GM11168 (cell line): ENCODE results near the gene SORBS2.

Experiments
- in situ Hi-C: fragments of 300-500 bp; cut with MboI; formaldehyde crosslinking; loops from one replicate; pipeline ENCODE4 v1.12.0; 2022; ENCODE audit warnings: low sequenced_read_pairs; ENCODE audit not compliant: unreplicated experiment

Gene SORBS2

DNA sequence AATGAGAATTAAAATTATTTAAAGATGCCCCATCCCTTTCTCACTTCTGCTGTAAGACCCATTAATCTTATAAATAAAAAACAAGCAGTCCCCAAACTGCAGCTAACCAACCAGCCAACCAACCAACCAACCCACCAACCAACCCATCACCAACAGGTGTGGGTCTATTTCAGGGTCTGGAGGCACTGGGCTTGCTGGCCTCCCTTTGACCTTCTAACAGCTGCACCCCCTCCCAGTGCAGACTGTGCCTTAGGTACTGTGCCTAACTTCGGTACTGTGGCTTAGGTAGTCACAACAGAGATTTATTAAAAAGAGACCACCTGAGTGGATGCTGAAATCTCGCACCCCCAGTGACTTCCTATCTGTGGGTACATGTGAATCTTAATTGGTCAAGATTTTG, 128.1 kb downstream of the SORBS2 start:
- in situ Hi-C loops, result no loop called here

DNA sequence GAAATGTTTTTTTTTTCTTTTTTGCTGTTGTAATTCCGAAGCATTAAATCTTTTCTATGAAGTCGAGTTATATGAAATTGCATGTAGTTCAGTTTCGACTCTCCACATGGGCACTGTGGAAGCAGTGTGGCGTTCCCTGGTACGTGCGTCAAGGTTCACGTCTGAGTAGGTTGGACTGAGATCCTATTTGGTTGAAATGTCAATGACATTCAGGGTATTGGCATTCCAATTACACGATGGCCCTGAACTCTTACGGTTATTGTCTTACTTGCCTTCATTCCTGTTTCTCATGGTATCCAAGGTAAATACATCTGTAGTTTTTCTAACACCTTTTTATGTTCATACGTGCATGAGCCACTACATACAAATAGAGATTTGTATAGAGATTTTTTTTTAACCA, 128.8 kb downstream of the SORBS2 start:
- in situ Hi-C loops, result no loop called here

DNA sequence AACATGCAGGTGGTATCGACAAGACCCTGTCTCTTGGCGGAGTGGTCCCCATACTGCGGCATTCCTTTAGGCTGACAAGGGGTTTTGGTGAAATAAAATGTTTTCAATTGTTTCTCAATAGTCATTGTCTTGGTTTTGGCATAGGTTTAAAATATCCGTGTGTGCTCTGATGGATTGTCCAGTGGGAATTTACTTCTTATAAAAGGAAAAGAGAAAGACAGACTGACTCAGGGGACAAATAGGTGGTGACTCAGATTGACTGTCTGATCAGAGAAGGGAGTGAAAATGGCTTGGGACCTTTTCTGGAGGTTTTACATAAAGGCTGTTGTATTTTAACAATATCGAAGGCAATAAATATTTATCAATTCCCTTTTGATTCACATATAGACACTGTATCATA, 129.8 kb downstream of the SORBS2 start:
- in situ Hi-C loops, result no loop called here

DNA sequence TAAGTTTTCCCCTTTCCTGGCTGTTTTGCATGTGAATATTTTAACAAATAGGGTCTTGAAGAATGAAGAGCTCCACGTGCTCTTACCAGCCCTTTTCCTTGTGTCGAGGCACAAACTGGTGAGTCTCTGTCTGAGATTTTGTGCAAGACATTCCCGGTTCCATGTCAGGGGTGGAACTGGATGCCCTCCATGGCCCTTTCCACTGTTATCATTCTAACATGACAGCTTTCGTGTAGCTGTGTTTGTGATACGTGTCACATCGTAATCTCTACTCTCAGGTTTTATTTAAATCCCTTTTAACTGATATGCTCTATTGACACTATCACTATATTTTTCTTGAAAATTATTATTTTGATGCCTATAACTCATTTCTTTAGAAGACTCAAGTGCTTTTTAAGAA, 130.4 kb downstream of the SORBS2 start:
- in situ Hi-C loops, result no loop called here

DNA sequence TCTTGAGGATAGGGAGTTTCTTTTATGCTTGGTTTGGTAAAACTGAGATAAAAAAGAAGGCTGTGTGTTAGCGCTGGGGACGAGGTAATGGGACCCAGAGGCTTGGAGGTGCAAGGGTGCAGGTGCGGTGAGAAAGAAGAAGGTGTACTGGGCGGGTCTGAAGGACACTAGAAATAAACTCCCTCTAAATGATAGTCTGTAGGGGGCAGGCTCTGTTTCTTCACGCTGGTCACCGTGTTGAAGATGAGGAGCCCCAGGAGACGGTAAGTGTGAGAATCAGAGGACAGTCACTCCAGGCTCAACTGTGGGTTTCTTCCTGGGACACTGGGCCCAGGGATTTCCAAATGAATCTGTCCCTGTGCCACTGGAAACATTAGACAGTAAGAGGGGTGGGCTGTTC, 131.4 kb downstream of the SORBS2 start:
- in situ Hi-C loops, result no loop called here

DNA sequence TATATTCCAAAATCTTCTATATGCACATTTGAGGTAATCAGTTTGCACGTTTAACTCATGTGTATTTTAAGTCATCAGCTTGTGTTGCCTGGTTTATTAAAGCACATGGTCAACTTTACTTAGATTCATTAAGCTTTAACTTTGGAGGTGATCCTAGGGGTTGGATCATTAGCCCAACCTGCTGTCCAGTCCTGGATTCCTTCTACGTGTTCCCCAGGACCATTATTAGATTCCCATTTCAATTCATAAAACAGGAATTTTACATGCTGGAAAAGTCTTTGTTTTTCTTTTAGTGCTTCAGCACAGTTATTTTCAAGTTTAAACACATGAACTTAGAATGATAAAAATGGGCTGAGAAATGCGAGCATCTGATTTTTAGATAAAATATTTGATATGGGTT, 132.5 kb downstream of the SORBS2 start:
- in situ Hi-C loops, result no loop called here

DNA sequence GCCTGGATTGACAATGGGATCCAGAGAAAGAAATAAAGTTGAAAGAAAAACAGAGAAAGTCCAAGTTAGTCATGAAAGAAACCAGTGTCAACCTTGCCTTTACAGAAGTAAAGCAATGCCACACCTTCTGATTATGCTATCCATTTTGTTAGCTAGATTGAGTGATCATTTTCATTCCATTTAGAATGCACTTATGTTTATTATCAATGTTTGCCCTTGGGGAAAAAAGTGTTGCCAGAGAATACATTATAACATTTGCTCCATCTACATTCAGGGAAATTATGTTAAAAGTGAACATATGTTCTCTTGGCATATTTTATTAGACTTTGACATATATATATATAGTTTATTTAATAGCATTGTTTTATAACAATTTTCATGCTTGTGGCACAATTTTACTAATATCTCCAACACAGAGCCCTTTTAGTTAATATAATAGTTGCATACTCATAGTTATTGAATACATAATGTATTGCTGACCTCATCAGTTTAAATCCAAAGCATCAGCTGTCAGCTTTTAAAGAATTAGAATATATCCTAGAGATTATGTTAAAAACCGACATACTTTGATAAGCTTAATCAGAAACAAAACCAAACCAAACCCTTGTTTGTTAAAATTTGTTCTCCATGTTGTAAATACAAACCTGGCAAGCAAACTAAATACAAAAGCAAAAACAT, 134.2 kb downstream of the SORBS2 start:
- in situ Hi-C loops, result no loop called here

DNA sequence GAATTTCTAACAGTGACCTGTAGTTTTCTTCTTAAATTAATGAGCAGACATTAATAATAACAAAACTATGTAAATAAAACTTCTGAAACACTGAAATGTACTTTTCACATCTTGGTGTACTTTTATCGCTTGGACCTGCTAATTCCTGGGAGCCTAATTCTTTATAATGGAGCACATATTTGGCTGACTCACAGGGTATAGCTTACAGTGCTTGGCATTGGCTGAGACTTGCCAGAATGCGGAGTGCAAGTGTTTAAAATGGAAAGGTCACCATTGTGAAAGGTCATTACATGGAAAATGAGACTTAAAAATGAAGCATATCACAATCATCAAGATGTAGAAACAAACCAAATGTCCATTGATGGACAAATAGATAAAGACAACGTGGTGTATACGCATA, 139.4 kb downstream of the SORBS2 start:
- in situ Hi-C loops, result no loop called here

DNA sequence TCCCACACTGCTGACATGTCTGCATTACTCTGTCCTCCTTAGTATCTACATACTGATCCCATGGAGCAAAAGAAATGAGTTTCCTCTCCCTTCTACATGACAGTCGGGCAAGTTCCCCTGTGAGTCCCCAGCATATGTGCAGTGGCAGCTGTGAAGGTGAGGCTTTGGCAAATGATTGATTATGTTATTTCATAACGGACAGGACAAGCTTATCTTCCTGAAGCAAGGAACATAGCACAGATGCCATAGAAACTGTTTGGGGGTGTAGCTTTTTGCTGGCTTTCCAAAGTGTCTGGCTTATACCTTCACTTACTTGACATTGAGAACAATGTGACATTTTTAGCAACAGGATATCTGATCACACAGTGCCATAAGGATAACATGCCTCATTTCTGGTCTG, 139.8 kb downstream of the SORBS2 start:
- in situ Hi-C loops, result no loop called here

DNA sequence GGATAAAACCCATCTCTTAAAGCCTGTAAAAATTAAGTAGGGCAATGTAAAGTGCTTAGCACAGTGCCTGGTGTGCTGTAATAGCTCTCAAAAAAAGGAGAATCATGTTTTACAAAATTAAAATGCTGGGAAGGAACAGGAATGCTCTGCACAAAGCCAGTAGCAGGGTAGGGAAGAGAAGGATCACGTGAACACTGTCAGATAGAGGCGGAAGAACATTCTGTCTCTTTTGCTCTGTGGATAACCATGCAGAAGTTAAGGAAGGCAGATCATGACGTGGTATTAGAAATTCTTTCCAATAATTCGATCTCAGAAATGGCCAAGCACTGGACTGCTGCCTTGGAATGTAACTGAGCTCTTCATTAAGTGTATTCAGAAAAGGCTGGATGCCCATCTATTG, 140.5 kb downstream of the SORBS2 start:
- in situ Hi-C loops, result no loop called here

DNA sequence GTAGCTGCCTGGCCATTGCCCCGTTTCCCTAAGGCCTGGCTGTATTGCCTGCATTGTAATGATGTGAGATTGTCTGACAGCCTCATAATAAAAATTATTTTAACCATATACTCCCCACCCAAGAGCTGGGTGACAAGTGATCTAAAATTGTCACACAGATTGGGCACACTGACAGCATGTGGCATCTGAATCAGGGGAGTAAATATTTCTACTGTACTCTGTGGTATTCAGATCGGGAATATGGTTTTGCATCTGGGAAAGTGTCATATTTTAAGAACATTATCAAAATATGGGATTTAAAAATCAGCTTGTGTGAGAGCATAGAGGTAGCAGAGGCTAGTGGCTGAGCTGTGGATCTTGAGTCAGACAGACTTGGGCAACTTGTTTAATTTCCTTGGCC, 140.9 kb downstream of the SORBS2 start:
- in situ Hi-C loops, result no loop called here

DNA sequence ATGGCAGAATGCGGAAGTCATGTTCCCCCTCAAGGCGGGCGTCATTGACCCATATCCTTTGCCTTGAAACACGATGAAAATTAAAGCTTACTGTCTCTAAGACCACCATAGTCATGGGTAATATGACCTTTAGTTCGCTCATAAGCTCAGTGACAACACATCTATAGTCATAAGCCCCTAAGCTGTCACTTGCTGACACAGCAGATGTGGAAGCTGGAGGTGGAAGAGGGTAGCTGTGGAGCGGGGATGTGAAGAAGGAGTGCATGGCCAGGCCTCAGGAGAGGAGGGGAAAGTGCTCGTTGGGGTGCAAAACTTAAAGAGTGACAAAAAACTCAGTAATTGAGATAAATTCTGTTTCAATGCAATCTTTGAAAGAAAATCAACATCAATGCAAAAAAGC, 142.7 kb downstream of the SORBS2 start:
- in situ Hi-C loops, result no loop called here

DNA sequence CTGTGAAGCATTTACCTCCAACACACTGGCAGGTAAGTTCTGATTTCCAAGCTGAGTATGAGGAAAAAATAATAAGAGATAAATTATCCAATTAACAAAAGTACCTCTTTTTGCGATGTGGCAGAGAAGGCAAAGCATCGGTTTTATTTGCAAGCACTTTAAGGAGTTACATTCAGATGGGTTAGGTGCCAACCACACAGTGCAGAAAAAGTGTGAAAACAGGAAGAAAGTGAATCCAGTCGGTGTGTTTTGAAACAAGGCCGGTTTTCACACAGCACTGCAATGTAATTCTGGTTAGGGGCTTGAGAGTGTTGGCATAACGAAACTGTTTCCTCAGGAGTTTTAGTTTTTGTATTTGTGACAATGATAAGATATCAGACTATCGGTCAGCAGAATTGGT, 145.8 kb downstream of the SORBS2 start:
- in situ Hi-C loops, result no loop called here

DNA sequence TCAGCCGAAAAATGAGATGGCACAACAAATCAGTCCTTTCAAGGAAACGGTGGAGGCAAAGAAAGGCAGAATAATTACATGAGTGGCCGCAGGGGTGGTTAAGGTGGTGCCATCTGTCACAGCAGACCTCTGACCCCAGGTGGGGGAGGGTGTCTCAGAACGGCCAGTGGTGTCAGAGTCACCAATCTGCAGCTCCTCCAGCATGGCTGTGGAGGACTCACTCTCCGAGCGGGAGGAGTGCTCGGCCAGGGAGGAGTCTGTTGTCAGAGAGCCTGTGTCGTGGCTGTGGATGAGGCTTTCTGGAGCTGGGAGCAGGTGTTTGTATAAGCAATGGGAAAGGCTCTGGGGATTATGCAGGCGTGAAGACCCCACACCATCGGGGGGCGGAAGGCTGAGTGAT, 146.3 kb downstream of the SORBS2 start:
- in situ Hi-C loops, result no loop called here

DNA sequence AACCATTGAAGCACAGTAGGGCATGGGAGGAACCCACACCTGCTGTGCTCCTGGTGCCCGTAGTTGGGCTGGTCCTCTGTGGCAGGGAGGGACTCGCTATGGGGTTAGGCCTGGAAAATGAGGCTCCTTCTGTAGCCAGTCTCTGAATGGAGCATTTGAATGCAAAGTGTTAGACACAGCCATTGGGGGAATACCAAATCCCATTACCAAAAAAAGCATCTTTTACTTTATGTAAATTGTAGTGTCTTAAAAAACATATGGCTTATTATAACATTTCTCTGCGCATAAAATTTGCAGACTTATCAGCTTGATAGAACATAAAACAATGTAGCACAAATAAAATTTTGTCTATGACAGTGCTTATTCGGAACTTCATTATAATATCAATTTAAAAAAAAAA, 147.5 kb downstream of the SORBS2 start:
- in situ Hi-C loops, result no loop called here

DNA sequence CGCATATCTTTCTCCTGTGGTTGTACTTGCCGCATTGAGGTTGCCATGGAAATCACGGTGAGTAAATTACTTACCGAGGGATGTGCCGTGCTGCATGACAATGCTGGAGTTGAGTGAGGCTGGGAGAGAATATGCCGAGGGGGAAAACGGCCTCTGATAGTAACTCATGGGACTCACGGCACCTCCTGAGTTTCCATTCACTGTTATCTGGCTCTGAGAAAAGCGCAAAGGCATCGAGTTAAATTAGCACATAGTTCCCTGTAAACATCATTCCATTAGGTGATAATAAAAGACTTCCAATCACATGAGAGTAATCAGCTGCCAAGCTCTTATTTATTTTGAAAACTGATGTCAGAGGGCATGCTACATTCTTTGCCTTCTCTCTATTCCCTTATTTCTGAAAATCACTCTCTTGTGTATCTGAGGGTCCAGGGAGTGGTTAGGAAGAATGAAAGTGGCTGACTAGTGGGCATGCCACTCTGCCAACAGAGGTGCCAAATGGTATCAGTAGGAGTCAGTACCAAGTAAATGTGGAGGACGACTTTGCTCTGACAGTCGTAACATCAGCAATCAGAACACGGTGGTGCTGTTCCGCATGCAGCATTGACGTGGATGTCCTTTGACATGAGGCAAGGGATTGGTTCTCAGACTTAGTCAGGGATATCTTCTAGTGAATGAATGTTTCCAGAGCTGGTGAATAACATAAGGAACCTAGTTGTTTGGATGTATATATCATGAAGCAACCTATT, 149.8 kb downstream of the SORBS2 start:
- in situ Hi-C loops, result no loop called here

DNA sequence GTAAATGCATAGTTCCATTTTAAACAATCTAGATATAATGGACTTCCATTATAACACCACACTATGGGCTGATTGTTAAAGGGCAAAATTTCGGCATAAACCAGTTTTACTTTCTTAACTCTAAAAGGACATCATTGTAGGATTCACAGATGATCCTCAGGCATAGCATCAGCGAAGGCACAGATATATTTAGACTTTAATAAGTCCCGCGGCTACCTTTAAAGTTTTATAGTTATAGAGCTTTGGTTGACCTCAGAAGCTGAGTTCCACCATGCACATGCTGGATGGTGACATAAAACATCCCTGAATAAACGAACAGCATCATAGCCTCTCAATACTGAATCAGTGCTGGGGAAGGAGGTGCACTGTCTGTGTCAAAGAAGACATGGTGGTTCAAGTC, 151.7 kb downstream of the SORBS2 start:
- in situ Hi-C loops, result no loop called here

DNA sequence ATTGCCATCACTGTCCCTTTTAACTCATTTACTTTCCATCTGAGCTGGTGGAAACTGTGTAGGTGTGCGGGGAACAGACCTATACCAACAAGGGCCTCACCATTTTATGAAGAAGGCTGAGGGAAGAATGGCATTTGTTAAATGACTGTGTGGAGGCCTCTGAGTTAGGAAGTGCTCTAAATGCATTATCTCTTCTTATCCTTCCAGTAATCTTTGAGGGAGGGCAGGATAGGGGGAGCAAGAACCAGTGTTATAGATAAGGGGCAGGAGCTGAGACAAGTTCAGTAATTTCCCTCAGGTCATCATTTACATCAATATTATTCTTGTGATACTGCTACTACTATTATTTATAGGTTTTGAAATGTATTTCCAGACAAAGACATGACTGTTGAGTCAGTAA, 154.3 kb downstream of the SORBS2 start:
- in situ Hi-C loops, result no loop called here

DNA sequence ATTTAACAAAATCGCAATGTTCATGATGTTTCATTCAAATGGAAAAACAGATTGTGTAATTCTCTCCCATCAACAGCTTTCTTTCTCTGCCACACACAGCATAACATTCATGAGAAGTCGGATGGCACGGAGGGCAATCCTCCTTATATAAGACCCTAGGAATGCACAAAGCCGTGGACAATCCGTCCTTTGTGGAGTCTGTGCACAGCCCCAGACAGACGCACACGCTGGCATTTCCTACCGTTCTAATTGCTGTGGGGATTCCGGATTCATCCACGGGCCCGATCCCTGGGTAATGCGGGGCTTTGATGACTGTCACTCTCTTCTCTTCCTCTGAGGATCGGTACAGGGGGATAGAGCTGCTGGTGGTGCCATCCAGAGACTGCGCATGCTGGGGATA, 154.8 kb downstream of the SORBS2 start:
- in situ Hi-C loops, result no loop called here

DNA sequence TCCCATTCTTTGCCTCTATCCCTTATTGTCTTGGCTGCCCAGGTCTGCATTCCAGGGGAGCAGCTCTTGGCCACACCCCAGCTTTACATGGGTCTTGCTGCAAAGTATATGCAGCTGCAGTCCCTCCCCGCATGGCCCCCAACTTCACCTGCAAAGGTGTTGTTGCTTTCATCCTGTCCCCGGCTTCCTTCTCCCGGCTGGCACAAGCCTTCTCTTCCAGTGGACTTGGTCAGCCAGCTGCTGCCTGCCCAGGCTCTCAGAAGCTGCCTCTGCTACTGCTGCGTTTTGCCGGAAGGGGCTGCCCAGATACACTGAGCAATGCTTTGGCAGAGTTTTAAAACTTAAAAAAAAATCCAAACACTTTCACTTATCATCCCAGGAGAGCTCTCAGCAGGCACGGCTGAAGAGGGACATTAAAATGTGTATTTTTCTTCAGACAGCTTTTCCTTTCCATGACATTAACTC, 155.5 kb downstream of the SORBS2 start:
- in situ Hi-C loops, result no loop called here

DNA sequence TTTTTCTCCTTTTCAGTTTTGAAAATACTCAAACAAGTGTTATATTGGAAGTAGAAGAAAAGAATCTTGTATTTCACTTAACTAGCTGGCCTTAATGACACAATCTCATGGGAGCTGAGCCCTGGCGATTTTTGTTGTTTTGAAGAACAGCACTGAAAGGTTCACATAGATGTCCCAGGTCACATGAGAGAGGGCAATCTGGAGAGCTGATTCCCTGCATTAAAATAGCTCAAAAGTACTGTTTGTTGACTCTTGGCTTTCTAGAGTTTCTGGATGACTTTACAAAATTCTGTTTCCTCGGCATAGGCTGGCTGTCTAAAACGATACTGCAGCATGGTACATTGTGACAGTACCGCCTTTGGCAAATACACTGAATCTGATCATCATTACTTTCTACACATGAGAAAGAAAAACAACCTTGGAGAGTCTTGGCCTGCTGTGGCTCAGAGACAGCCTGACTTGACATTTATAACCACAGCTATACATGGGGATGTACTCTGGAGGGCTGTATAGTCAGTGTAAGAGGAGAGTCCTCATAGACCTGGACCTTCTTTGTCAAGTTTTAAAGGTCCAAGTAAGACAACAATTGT, 156.9 kb downstream of the SORBS2 start:
- in situ Hi-C loops, result no loop called here

DNA sequence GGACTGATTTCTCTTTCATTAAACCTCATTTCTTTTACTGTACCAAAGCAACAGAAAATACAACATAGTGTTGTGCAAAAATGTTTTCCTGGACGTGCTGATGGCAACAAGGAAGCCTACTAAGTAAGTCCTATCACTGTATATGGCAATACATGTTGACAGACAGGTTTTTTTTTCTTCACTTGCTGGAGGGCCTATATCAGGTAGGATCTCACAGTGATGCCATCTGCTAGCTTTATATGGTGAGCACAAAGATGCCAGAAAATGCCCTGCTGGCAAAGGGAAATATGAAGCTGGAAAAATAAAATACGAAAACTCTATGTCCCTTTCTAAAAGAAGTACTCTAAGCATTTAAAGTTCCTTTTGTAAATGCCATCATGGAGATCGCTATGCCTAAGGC, 157.7 kb downstream of the SORBS2 start:
- in situ Hi-C loops, result no loop called here
